LHCN-M2 (cell line): ENCODE measurements around the gene VRK1. TPM values are rescaled to one million over a fixed set of nuclear protein-coding genes. Genes with fewer than 3 reads are reported as not detected.
"Not testable (repeated sequence)": the region's sequence is repeated elsewhere in the genome, so short reads cannot be mapped to it uniquely, and the experiment has no call there.

ENCODE experiments used
- DNase-seq: peaks from one replicate; pipeline ENCODE4 v3.0.0-alpha.2; 2012; ENCODE audit warnings: low read depth
- polyA plus RNA-seq: library from polyadenylated mRNA; unstranded; fragments of >200 nt; gene quantifications from one replicate; pipeline ENCODE4 v1.2.1, GENCODE V29; 2012; ENCODE audit warnings: missing spikeins
- total RNA-seq: library from RNA; depleted of rRNA; stranded (reverse); fragments of >200 nt; gene quantifications from 2 replicates; pipeline ENCODE4 v1.2.3, GENCODE V29; 2014; rRNA removed

The VRK1 gene, protein sequence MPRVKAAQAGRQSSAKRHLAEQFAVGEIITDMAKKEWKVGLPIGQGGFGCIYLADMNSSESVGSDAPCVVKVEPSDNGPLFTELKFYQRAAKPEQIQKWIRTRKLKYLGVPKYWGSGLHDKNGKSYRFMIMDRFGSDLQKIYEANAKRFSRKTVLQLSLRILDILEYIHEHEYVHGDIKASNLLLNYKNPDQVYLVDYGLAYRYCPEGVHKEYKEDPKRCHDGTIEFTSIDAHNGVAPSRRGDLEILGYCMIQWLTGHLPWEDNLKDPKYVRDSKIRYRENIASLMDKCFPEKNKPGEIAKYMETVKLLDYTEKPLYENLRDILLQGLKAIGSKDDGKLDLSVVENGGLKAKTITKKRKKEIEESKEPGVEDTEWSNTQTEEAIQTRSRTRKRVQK
- total RNA-seq: 47.8 and 58.0 TPM in 2 replicates
- polyA plus RNA-seq: 11.2 TPM

- peak; percentile 92 for DNase-seq
These were observed at the start of gene VRK1 for GRCh38 chr14:96796851-96797581. Gene VRK1 (plus strand): TSS chr14:96797382. CDS start chr14:96833472, 36,090 bp downstream.

DNA sequence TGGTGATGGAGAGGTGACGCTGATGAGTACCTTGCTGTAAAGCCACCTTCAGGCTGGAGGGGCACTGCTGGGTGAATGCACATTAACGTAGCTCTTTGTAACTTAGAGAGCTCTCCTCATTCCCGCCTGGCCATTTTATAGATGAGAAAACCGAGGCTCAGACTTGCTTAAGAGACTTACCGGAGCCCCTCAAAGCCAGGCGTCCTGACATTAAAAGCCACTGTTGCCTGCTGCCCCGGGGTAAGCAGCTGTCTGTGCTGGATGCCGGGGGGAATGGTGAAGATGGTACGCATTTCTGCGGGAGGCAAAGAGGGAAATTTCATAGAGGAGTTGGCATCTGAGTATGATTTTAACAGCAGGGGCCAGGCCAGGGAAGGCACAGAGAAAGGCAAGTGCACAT is 49.6 kb upstream of the VRK1 start:
- DNase-seq: no peak

- no peak for DNase-seq
These were observed 48.8 kb upstream of the VRK1 start for GRCh38 chr14:96748362-96748761.

- DNase-seq: no peak
These were observed 45.7 kb upstream of the VRK1 start for GRCh38 chr14:96751505-96751904.

- DNase-seq: no peak
These were observed 45.1 kb upstream of the VRK1 start for GRCh38 chr14:96752125-96752524.

- DNase-seq: peak; percentile 47
These were observed 44.6 kb upstream of the VRK1 start for GRCh38 chr14:96752594-96752993.

DNA sequence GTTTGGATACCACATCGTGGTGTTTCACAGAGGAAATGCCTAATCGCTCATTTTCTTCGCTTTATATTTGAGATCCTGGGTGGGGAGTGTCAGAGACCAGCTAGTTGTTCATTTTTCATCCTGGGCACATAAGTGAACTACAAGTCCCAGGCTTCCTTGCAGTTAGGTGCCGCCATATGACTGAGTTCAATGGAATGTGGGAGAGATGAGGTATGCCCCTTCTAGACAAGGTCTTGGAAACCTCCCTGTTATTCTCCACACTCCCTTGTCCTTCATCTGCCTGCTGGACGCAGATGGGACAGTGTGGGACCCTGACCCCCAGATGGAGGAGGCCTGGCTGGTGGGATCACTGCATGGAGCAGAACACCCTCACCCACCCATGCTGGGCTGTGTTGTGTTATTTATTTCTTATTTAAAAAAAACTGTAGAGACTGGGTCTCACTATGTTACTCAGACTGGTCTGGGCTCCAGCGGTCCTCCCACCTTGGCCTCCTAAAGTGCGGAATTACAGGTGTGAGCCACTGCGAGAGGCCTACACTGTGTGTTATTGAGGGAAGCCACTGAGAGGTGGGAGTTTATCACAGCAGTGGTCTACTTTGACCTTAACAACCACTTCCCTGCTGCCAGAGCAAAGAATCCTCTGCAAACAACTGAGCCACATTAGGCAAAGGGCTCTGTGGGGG is 42.9 kb upstream of the VRK1 start:
- DNase-seq: no peak

- DNase-seq: no peak
These were observed 42.4 kb upstream of the VRK1 start for GRCh38 chr14:96754845-96755184.

- DNase-seq: no peak
These were observed 40.4 kb upstream of the VRK1 start for GRCh38 chr14:96756745-96757144.

- DNase-seq: no peak
These were observed 39.7 kb upstream of the VRK1 start for GRCh38 chr14:96757456-96757855.

DNA sequence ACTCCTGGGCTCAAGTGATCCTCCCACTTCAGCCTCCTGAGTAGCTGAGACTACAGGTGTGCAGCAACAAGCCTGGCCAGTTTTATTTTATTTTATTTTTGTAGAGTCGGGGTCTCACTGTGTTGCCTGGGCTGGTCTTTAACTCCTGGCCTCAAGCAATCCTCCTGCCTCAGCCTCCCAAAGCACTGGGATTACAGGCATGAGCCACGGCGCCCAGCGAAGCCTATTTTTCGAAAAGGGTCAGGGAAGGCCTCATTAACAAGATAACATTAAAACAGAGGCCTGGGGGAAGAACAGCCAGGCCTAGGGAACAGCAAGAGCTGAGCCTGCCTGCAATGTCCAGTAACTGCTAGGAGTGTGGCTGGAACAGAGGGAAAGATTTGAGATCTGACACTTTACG is 36.1 kb upstream of the VRK1 start:
- DNase-seq: no peak

- DNase-seq: peak; percentile 32
These were observed 34.5 kb upstream of the VRK1 start for GRCh38 chr14:96762650-96763049.

GRCh38 chr14:96764012-96764411 is 33.2 kb upstream of the VRK1 start:
- no peak for DNase-seq

DNA sequence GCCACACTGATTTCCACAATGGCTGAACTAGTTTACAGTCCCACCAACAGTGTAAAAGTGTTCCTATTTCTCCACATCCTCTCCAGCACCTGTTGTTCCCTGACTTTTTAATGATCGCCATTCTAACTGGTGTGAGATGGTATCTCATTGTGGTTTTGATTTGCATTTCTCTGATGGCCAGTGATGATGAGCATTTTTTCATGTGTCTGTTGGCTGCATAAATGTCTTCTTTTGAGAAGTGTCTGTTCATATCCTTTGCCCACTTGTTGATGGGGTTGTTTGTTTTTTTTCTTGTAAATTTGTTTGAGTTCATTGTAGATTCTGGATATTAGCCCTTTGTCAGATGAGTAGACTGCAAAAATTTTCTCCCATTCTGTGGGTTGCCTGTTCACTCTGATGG is 32.0 kb upstream of the VRK1 start:
- DNase-seq: not testable (repeated sequence)

DNA sequence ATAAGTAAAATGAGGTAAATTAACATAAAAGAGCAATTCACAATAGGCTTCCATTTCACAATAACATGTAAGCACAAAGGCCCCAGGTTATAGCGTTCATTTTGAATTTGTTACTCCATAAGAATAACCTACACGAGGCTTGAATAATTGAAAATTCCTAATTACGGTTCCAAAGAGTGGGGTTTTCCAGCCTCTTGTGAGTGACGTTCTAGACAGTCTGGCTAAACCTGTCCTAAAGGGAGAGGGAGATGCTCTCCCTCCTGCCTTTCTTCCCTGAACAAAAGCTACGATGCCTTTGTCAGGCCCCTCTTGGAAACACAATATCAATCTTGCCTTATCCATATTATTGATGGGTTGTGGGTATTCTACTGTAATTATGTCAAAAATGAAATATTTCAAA is 24.3 kb upstream of the VRK1 start:
- DNase-seq: no peak

- DNase-seq: no peak
These were observed 20.4 kb upstream of the VRK1 start for GRCh38 chr14:96776791-96777190.

DNA sequence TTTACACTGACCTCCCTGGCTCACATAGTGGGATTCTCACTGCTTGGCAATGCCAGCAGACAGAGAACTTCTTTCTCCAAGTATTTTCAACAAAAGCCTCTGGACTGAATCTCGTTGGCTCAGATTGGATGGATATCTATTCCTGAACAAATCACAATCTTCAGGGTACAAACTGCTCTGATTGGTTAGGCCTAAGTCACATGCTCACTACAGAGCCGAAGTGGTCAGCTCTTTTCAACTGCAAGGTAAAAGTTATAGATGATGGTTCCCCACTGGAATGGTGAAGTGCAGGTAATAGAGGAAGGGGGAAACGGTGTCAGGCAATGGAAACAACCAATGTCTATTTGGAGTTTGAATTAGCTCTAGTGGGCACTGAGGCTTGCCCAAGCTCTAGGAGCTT is 16.7 kb upstream of the VRK1 start:
- DNase-seq: no peak

GRCh38 chr14:96781371-96781770 is 15.8 kb upstream of the VRK1 start:
- DNase-seq: no peak

GRCh38 chr14:96782436-96782835 is 14.7 kb upstream of the VRK1 start:
- DNase-seq: no peak

DNA sequence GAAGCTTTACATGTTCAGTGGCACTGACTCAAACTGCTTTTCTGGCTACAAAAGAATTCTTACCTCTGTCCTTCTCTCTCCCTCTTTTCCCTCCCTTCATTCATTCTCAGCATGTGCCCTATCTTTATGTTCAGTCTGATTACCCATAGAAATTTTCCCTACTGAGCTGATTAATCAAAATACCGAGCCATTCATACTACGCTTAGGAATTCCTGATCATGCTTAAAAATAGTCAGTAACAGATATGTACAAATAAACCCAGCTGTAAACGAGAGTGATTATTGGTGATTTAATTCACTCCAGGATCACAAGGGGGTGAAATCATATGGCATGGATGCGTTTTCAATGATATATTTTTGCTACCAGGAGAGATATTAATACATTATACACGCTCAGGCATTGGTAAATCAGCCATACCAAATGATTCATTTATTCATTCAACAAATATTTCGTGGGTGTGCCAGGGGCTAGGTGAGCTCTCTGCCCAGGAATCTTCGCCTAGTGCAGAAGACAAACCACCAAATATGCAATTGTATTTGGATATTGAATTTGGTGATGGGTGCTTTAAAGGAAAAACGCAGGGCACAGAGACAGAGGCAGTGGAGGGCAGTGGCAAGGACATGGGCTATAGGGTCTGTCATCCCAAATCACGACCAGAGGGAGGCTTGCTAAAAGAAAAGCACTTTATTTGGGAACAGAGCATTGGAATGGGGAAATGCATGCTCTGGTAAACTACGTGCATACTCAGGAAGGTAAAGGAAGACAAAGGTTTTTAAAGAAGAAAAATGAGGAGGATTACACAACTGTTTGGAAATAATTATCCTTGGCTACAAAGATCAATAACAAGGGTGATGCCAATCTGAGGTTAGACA is 13.9 kb upstream of the VRK1 start:
- DNase-seq: no peak

DNA sequence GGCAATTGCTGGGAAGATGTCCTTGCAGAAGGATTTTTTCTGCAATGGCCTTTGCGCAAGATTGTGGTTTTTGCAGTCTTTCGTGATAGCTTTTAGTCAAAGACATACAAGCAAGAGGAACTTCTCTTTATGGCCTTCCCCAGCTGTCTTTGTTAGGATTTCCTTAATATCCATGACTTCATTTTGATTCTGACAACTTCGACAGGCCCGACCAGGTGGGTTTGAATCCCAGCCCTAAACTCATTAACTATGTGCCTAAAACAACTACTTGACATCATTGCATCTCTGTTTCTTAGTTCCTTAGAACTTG is 13.3 kb upstream of the VRK1 start:
- peak; percentile 42 for DNase-seq

DNA sequence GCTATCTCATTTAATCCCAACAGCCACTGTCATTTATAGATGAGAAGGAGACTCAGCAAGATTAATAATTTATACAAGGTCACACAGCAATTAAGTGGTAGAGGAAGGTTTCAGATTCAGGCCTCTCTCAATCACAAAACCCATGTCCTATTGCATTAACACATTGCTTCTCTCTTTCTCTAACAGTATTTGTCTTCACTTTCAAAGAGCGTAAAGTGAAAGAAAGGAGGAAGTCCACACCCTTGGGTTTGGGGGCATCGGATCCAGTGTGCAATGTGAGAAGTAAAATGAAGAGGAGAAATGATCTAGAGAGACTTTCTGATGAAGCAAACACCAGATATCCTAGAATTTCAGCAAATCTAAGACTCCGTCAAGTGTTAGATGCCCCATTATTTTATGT is 7.0 kb upstream of the VRK1 start:
- DNase-seq: no peak
